Activated CD4-positive, alpha-beta T cell treated with anti-CD3 and anti-CD28 coated beads for 24 hours (primary cell): ENCODE measurements around the gene LPAR6.
"Not testable (repeated sequence)": the region's sequence is repeated elsewhere in the genome, so short reads cannot be mapped to it uniquely, and the experiment has no call there.

ENCODE experiments used
- DNase-seq, 2 donors: peaks; one replicate each; pipeline ENCODE4 v3.0.0-alpha.2; 2020; ENCODE audit warnings: low read depth in 2 of 2

The LPAR6 gene, protein sequence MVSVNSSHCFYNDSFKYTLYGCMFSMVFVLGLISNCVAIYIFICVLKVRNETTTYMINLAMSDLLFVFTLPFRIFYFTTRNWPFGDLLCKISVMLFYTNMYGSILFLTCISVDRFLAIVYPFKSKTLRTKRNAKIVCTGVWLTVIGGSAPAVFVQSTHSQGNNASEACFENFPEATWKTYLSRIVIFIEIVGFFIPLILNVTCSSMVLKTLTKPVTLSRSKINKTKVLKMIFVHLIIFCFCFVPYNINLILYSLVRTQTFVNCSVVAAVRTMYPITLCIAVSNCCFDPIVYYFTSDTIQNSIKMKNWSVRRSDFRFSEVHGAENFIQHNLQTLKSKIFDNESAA

DNA sequence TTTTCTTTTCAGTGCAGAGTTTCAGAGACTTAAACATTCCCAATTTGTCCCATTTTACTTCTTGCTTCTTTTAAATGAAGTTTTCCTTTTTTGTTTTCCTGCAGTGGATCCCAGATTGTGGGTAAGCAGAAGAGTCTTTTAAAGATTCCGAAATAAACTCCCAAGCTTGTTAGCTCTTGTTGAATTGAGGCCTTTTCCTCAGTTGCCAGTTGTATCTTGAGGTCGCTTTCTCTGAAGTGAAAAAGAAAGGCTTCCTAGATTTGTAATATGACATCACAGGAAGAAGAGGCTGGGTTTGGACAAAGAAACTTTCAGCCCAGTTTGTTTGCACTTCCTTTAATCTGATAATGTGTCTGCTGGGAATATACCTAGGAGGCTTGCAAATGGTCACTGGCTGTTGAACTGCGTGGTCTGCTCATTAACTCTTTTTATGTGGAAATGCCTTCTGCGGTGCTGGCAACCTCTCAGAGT lies at the start of gene LPAR6:
LPAR6 (minus strand) TSS at position 233 of the 471 bp plus-strand sequence. CDS start 690 bp downstream, outside the sequence.
- DNase-seq = no peak

DNA sequence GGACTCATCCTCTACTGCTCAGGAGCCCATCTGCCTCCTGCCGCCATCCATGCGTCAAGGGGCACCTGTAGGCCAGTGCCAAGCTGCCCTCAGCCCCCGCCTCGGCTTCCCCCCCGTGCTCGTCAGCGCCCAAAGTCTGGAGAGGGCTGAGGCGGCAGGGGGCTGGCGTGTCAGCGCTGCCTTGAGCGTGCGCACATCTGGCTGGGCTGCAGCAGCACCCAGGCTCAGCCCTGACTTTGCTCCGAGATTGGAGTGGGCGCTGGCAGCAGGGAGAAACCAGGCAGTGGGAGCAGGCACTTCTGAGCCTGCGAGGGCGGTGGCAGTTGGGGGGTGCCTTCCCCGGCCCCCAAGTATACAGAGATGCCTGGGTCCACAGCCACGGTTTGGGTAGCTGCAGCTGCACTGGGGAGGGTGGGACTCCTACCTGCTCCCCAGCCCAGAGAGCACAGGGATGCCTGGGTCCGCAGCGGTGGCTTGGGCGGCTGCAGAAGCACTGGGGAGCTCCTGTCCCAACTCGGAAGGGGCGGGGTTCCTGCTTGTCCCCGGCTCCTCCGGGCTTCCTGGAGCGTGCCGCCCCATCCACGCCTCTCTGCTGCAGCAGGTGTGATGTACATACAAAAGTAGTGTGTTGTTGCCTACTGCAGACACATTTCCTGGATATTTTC lies 44.8 kb upstream of the LPAR6 start:
- no peak for DNase-seq

- no peak for DNase-seq
Observed at GRCh38 chr13:48456546-48456945, 43.6 kb upstream of the LPAR6 start.

GRCh38 chr13:48451196-48451595 lies 38.3 kb upstream of the LPAR6 start:
- DNase-seq = not testable (repeated sequence)

DNA sequence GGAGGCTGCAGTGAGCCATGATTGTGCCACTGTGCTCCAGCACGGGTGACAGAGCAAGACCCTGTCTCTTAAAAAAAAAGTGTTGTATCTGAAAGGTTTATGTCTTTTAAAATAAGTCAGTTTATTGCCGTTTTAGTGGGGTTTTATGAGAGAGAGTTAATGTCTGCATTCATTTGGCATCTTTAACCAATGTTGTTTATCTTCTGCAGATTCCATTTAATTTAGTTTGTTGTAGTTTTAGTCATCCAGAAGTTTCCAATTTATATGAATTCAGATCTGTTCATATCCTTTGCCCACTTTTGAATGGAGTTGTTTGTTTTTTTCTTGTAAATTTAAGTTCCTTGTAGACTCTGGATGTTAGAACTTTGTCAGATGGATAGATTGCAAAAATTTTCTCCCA lies 36.7 kb upstream of the LPAR6 start:
- no peak for DNase-seq

DNA sequence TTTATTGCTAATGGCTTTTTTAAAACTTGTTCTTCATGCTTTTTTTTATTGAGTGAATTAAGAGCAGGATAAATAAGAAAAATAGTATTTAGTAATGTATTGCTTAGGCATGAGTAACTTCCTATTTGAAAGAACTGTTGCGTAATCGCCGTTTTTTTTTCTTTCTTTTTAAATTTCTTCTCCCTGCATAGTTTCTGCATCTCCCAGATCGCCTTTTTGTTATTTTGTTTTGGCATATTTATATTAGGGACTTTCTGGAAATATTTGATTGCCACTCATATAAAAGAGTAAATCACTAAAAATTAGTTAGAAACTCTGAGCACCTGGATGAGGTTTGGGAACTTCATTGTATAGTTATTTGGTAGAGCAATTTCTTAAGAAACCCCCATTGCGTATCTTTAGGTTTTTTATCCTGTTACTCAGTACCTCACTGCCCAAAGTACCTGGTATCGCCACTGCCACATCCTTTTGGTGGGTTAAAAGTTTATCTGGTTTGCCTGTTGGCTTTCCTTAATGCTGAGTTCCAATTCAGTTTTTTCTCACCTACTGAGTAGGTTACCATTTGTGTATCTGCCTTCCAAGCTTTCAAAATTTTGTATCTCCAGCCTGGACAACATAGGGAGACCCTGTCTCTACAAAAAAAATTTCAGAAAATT lies 36.2 kb upstream of the LPAR6 start:
- DNase-seq = no peak

DNA sequence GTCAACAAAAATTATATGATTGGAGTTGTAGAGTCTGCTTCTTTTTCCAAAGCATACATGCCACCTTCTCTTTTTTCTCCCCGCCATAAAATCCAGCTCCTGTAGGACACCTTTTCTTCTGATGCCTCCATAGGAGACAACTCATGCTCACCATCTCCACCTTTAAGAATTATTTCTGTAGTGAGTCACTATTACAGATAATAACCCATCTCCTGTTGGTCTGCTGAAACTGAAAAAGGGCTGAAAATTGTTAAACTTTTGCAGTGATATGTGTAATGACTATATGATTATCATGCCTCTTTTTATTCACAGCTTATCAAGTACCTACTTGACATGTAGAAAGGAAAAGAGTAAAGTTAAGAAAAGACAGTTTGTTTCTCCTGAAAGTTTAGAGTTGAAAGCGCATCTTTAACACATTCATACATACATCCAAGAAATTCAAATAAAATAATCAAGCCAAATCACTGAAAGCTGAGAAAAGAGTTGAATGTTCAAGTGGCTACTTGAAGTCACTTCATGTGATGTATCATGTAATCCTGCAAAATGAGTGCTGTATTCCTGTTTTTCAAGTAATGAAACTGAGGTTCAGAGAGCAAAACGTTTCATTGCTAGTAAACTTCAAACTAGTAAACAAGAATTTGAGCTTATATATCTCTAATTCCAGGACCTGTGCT lies 35.5 kb upstream of the LPAR6 start:
- DNase-seq = no peak

- no peak for DNase-seq
Observed at GRCh38 chr13:48446464-48446863, 33.6 kb upstream of the LPAR6 start.

GRCh38 chr13:48443442-48444208 lies 30.7 kb upstream of the LPAR6 start:
- no peak for DNase-seq

- DNase-seq = no peak
Observed at GRCh38 chr13:48437371-48437770, 24.5 kb upstream of the LPAR6 start.

GRCh38 chr13:48436661-48437288 lies 23.9 kb upstream of the LPAR6 start:
- no peak for DNase-seq

DNA sequence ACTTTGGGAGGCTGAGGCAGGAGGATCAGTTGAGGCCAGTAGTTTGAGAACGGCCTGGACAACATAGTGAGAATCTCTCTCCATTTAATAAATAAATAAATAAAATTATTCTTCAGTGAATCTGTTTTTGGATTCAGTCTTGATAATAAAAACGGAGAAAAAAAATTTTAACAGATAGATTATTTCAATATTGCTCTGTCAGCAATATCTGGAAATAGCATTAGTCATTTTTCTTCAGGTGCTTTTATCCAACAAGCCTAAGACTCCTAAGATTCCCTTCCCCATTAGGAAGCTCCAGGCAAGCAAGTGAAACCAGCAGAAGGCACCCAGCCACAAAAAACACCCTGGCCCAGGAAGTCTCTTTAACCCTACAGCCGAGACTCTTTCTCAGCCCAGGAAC lies 21.3 kb upstream of the LPAR6 start:
- no peak for DNase-seq

DNA sequence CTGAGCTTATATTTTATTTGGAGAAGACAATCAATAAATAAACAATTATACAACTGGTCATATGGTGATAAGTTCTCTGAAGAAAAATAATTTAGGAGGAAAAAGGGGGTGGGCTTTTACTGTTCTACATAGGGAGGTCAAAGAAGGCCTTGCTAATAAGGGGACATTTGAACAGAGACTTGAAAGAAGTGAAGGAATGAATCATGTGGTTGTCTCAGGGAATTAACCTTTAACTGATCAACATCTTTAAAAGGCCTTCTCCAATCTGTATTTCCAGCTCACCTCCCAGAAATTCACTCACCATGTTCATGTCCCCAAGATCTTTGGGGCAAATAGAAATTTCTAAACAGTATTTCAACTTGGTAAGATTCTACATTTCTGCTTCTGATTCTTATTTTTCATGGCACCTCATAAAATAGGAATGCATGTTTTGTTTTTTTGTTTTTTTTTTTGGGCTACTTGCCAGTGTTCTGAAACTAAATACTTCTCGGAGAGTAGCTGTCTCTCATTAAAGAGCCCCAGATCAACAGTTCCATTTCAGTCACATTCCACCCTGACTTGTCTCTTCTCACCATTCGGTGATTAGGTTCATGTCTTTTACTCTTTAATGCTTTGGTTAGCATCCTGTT lies 19.2 kb upstream of the LPAR6 start:
- DNase-seq = no peak

- DNase-seq = no peak
Observed at GRCh38 chr13:48431431-48431830, 18.5 kb upstream of the LPAR6 start.

DNA sequence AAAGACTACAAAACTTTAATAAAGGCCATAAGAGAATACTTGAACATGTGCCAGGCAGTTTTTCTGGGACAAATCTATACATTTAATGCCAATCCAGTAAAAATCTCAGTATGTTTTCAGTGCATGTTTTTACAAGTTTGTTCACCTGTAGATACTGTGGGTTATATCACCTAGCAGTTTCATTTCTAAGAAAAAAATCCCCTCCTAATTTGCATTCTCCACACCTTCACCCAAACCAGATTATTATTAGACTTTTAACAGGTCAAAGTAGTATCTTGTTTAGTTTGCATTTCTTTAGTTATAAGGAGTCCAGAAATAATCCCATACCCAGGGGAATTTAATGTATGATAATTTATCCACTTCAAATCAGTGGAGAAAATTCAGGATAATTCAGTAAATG lies 17.0 kb upstream of the LPAR6 start:
- DNase-seq = no peak

GRCh38 chr13:48429036-48429435 lies 16.1 kb upstream of the LPAR6 start:
- DNase-seq = no peak

- DNase-seq = not testable (repeated sequence)
Observed at GRCh38 chr13:48426755-48427298, 13.9 kb upstream of the LPAR6 start.

- no peak for DNase-seq
Observed at GRCh38 chr13:48426052-48426451, 13.1 kb upstream of the LPAR6 start.

GRCh38 chr13:48424212-48424611 lies 11.3 kb upstream of the LPAR6 start:
- no peak for DNase-seq

DNA sequence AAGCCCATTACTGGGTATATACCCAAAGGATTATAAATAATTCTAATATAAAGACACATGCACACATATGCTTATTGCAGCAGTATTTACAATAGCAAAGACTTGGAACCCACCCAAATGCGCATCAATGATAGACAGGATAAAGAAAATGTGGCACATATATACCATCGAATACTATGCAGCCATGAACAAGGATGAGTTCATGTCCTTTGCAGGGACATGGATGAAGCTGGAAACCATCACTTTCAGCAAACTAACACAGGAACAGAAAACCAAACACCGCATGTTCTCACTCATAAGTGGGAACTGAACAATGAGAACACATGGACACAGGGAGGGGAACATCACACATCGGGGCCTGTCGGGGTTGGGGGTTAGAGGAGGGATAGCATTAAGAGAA lies 9.1 kb upstream of the LPAR6 start:
- DNase-seq = not testable (repeated sequence)
